ENCODE data around the gene TNRC6C.

Gene TNRC6C

DNA sequence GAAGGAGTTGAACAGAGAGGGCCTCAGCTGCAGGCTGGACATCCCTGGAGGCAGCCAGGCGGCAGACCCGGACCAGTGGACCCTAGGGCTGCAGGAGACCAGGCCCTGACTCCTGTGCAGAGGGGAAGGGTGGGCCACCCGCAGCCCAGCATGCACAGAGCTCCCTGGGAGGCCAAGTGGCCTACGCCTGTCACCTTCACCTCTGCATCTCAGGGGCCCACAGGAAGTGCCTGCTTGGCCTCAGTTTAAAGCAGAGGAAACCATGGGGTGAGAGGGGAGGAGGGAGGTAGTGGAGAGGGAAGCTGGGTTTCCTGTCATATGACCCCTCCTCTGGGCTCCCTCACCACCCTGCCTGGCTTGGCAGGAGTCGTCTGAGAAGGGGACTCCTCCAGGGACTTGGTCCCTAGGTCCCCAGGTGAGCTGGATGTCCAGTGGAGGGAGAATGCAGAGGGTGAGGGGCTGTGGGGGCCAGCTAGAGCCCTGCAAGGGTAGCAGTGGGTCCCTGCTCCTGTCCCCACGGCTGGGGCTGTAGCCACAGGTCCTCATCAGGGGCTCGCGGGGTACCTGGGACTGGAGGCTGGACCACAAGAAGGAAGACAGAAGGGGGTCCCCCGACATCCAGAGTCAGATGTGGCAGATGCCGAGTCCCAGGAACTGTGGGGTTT lies 172.1 kb downstream of the TNRC6C start, which contains the start of gene TMC8:
TMC8 (plus strand) TSS at position 335 of the 665 bp plus-strand sequence. CDS start 818 bp downstream, outside the sequence.
- ATAC-seq, result no peak
- no peak for TF ChIP-seq BACH2 (CRISPR knock-in tag; IDR thresholded peaks at IDR 0.05; ENCODE audit: borderline replicate concordance)
- no peak for TF ChIP-seq ZNF70 (CRISPR knock-in tag; IDR thresholded peaks at IDR 0.05)
- TF ChIP-seq SNAI2 (CRISPR knock-in tag; IDR thresholded peaks at IDR 0.05), result no peak
- TF ChIP-seq ZNF8 (CRISPR knock-in tag; IDR thresholded peaks at IDR 0.05), result no peak
- TF ChIP-seq RARB (CRISPR knock-in tag; IDR thresholded peaks at IDR 0.05), result no peak
- TF ChIP-seq CSDC2 (CRISPR knock-in tag; IDR thresholded peaks at IDR 0.05), result no peak
- no peak for TF ChIP-seq TCF4 (CRISPR knock-in tag; IDR thresholded peaks at IDR 0.05; ENCODE audit: borderline replicate concordance)
- TF ChIP-seq TOX (CRISPR knock-in tag; IDR thresholded peaks at IDR 0.05; ENCODE audit: borderline replicate concordance), result no peak
- TF ChIP-seq PPARA (CRISPR knock-in tag; IDR thresholded peaks at IDR 0.05; ENCODE audit: borderline replicate concordance), result no peak
- TF ChIP-seq, protein P1, sequence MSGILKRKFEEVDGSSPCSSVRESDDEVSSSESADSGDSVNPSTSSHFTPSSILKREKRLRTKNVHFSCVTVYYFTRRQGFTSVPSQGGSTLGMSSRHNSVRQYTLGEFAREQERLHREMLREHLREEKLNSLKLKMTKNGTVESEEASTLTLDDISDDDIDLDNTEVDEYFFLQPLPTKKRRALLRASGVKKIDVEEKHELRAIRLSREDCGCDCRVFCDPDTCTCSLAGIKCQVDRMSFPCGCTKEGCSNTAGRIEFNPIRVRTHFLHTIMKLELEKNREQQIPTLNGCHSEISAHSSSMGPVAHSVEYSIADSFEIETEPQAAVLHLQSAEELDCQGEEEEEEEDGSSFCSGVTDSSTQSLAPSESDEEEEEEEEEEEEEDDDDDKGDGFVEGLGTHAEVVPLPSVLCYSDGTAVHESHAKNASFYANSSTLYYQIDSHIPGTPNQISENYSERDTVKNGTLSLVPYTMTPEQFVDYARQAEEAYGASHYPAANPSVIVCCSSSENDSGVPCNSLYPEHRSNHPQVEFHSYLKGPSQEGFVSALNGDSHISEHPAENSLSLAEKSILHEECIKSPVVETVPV (CRISPR knock-in tag; IDR thresholded peaks at IDR 0.05), result no peak

DNA sequence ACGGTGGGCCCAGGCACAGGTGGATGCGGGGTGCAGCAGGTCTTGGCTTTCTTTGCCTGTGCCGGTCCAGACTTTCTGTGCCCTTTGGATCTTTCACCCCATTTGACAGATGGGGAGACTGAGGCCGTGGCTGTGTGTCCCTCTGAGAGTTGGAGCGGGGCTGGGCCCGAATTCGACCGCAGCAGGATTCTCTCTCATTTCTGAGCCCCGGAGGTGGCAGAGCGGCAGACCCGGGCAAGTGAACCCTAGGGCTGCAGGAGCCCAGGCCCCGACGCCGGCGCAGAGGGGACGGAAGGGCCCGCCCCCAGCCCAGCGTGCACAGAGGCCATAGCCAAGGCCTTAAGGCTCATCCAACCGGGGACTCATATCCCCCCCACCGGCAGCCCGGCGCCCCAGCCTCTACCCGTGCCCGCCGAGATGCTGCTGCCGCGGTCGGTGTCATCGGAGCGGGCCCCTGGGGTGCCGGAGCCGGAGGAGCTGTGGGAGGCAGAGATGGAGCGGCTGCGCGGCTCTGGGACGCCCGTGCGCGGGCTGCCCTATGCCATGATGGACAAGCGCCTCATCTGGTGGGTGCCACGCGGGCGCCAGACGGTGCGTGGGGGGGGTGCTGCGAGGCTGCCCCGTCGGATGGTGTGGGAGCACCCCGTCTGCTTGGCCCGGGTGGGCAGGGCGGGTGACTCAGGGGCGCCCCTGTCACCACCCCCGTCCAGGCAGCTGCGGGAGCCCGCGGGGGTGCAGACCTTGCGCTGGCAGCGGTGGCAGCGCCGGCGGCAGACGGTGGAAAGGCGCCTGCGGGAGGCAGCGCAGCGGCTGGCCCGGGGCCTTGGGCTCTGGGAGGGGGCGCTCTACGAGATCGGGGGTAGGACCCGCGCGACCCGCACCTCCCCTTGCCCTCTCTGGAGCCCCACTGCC lies 172.9 kb downstream of the TNRC6C start:
- peak; percentile 25 for ATAC-seq
- TF ChIP-seq ZNF8 (CRISPR knock-in tag; IDR thresholded peaks at IDR 0.05) (no peak), CSDC2 (CRISPR knock-in tag; IDR thresholded peaks at IDR 0.05) (no peak), OSR1 (CRISPR knock-in tag; IDR thresholded peaks at IDR 0.05) (no peak), ZFP30 (CRISPR knock-in tag; IDR thresholded peaks at IDR 0.05) (no peak), ZC3H10 (CRISPR knock-in tag; IDR thresholded peaks at IDR 0.05) (no peak), ZNF70 (CRISPR knock-in tag; IDR thresholded peaks at IDR 0.05) (no peak), TCF4 (CRISPR knock-in tag; IDR thresholded peaks at IDR 0.05; ENCODE audit: borderline replicate concordance) (no peak), GLIS3 (CRISPR knock-in tag; IDR thresholded peaks at IDR 0.05) (no peak), CREB5 (CRISPR knock-in tag; IDR thresholded peaks at IDR 0.05; ENCODE audit: low read depth) (no peak), RARB (CRISPR knock-in tag; IDR thresholded peaks at IDR 0.05) (no peak), ZFP3 (CRISPR knock-in tag; IDR thresholded peaks at IDR 0.05) (no peak)
- TF ChIP-seq, protein P2, sequence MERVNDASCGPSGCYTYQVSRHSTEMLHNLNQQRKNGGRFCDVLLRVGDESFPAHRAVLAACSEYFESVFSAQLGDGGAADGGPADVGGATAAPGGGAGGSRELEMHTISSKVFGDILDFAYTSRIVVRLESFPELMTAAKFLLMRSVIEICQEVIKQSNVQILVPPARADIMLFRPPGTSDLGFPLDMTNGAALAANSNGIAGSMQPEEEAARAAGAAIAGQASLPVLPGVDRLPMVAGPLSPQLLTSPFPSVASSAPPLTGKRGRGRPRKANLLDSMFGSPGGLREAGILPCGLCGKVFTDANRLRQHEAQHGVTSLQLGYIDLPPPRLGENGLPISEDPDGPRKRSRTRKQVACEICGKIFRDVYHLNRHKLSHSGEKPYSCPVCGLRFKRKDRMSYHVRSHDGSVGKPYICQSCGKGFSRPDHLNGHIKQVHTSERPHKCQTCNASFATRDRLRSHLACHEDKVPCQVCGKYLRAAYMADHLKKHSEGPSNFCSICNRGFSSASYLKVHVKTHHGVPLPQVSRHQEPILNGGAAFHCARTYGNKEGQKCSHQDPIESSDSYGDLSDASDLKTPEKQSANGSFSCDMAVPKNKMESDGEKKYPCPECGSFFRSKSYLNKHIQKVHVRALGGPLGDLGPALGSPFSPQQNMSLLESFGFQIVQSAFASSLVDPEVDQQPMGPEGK (CRISPR knock-in tag; IDR thresholded peaks at IDR 0.05; ENCODE audit: borderline replicate concordance), result no peak
- TF ChIP-seq, protein P3, sequence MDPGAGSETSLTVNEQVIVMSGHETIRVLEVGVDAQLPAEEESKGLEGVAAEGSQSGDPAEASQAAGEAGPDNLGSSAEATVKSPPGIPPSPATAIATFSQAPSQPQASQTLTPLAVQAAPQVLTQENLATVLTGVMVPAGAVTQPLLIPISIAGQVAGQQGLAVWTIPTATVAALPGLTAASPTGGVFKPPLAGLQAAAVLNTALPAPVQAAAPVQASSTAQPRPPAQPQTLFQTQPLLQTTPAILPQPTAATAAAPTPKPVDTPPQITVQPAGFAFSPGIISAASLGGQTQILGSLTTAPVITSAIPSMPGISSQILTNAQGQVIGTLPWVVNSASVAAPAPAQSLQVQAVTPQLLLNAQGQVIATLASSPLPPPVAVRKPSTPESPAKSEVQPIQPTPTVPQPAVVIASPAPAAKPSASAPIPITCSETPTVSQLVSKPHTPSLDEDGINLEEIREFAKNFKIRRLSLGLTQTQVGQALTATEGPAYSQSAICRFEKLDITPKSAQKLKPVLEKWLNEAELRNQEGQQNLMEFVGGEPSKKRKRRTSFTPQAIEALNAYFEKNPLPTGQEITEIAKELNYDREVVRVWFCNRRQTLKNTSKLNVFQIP (CRISPR knock-in tag; IDR thresholded peaks at IDR 0.05; ENCODE audit: borderline replicate concordance, low read depth), result no peak
- TF ChIP-seq, protein P1 (CRISPR knock-in tag; IDR thresholded peaks at IDR 0.05), result no peak

DNA sequence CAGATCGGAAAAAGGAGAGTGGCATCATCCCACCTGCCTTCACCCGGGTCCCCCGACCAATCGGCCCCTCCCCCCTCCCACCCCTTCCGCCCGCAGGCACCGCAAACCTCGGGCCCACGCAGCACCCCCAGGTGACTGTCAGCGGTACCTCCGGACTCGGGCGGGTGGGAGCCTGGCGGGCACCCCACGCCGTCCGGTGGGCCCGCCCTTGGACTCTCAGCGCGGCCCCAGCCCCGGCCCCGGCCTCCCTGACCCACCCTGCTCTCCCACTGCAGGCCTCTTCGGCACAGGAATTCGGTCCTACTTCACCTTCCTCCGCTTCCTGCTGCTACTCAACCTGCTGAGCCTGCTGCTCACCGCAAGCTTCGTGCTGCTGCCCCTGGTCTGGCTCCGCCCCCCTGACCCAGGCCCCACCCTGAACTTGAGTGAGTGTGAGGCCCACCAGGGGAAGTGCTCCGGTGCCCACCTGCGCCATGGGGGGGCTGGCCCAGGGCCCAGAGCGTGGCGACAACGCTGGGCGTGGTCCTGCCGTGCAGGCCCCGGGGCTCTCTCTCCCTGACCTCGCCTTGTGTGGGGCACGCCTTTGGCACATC lies 173.7 kb downstream of the TNRC6C start:
- ATAC-seq, result no peak
- no peak for TF ChIP-seq ZFP3 (CRISPR knock-in tag; IDR thresholded peaks at IDR 0.05)
- TF ChIP-seq ISL1 (CRISPR knock-in tag; IDR thresholded peaks at IDR 0.05), result no peak
- no peak for TF ChIP-seq ARNTL (CRISPR knock-in tag; IDR thresholded peaks at IDR 0.05; ENCODE audit: borderline replicate concordance, low read depth)
- TF ChIP-seq TCF4 (CRISPR knock-in tag; IDR thresholded peaks at IDR 0.05; ENCODE audit: borderline replicate concordance), result no peak
- TF ChIP-seq GLIS3 (CRISPR knock-in tag; IDR thresholded peaks at IDR 0.05), result no peak
- TF ChIP-seq, protein P1 (CRISPR knock-in tag; IDR thresholded peaks at IDR 0.05), result no peak
- no peak for TF ChIP-seq ZC3H10 (CRISPR knock-in tag; IDR thresholded peaks at IDR 0.05)
- no peak for TF ChIP-seq RARB (CRISPR knock-in tag; IDR thresholded peaks at IDR 0.05)

All from SK-N-SH treated with all-trans-retinoic acid at 6 μM for 48 hours (cell line).